Panc1 (cell line): ENCODE results near the gene SCN10A. TPM values are rescaled to one million over a fixed set of nuclear protein-coding genes. Genes with fewer than 3 reads are reported as not detected.

Source experiments
- ATAC-seq: fragments of 200-7000 bp; cut with Tn5 transposase; 2 replicates; pipeline ENCODE4 v1.9.1; 2020; ENCODE audit warnings: mild to moderate bottlenecking, moderate library complexity
- BruUV-seq: library from RNA; stranded (reverse); fragments of 400-500 nt; replicated peaks from 2 replicates; lab custom pipeline; 2021; lab: Mats Ljungman, UMichigan
- CTCF ChIA-PET: fragments of 300-600 bp; sonication (Branson Sonifier 250); formaldehyde crosslinking; loops from one replicate; lab custom pipeline; 2022; ENCODE audit warnings: antibody characterized with exemption; lab: Charles Lee
- POLR2A ChIA-PET: fragments of 300-600 bp; sonication (Branson Sonifier 250); formaldehyde crosslinking; loops from one replicate; lab custom pipeline; 2022; ENCODE audit warnings: antibody characterized with exemption; lab: Charles Lee
- DNase-seq: peaks from one replicate; pipeline ENCODE4 v3.0.0-alpha.2; 2010; ENCODE audit warnings: low read depth, low spot score
- H3K27ac ChIP-seq: 2 replicates; pipeline ENCODE4 v1.5.1; 2011; ENCODE audit warnings: mild to moderate bottlenecking, low read length, inconsistent platforms
- H3K27me3 ChIP-seq: fragments of 200-500 bp; sonication (Bioruptor generic); 2 replicates; pipeline ENCODE4 v1.6.0; 2014; ENCODE audit warnings: low read length, inconsistent platforms; ENCODE audit not compliant: control insufficient read depth, insufficient read depth
- H3K36me3 ChIP-seq: fragments of 200-500 bp; sonication (Bioruptor generic); 2 replicates; pipeline ENCODE4 v1.5.1; 2014; ENCODE audit warnings: inconsistent platforms, mild to moderate bottlenecking, low read length, moderate library complexity; ENCODE audit not compliant: control insufficient read depth, insufficient read depth
- H3K4me1 ChIP-seq: 2 replicates; pipeline ENCODE4 v1.5.1; 2011; ENCODE audit warnings: inconsistent platforms, mild to moderate bottlenecking, low read length, moderate library complexity; ENCODE audit not compliant: control insufficient read depth, insufficient read depth
- H3K4me3 ChIP-seq, 2 experiments: 2 replicates each; pipeline ENCODE4 v1.5.1; 2011 to 2012; ENCODE audit warnings: low read depth in 2 of 2, low read length in 2 of 2, mild to moderate bottlenecking in 2 of 2, inconsistent platforms in 1 of 2, moderate library complexity in 1 of 2
- H3K9me3 ChIP-seq: fragments of 200-500 bp; sonication (Bioruptor generic); 2 replicates; pipeline ENCODE4 v1.5.1; 2014; ENCODE audit warnings: low read depth, mild to moderate bottlenecking, inconsistent platforms, low read length, moderate library complexity; ENCODE audit not compliant: control insufficient read depth, insufficient read depth
- CTCF ChIP-seq: fragments of 450-650 bp; IDR thresholded peaks from 2 replicates; pipeline ENCODE4 v1.5.1; 2017; ENCODE audit warnings: mild to moderate bottlenecking
- POLR2AphosphoS5 ChIP-seq: IDR thresholded peaks from 2 replicates; pipeline ENCODE4 v1.6.1; 2012; ENCODE audit warnings: mild to moderate bottlenecking, low read depth, low read length, moderate library complexity
- REST ChIP-seq, 2 experiments: IDR thresholded peaks; 2 replicates each; pipeline ENCODE4 v1.6.1; 2011 to 2012; ENCODE audit warnings: low read depth in 2 of 2, control low read depth in 1 of 2, low read length in 1 of 2, mild to moderate bottlenecking in 1 of 2, moderate library complexity in 1 of 2; ENCODE audit not compliant: insufficient read depth in 1 of 2
- SIN3A ChIP-seq: IDR thresholded peaks from 2 replicates; pipeline ENCODE4 v1.6.1; 2012; ENCODE audit warnings: low read depth, mild to moderate bottlenecking, low read length, moderate library complexity, borderline replicate concordance; ENCODE audit not compliant: insufficient read depth
- TCF7L2 ChIP-seq: IDR thresholded peaks from 2 replicates; pipeline ENCODE4 v1.6.1; 2011; ENCODE audit warnings: mild to moderate bottlenecking, low read depth, low read length, inconsistent platforms
- in situ Hi-C: cut with HindIII; loops from 2 replicates; pipeline ENCODE4 v1.10.0; 2016; ENCODE audit warnings: low sequenced_read_pairs, low pct_unique_long_range_greater_than_20kb
- intact Hi-C: fragments of 100-400 bp; cut with micrococcal nuclease; formaldehyde crosslinking; loops from one replicate; pipeline ENCODE4 v1.10.0; 2022; ENCODE audit not compliant: unreplicated experiment
- total RNA-seq: library from RNA; stranded (reverse); gene quantifications from one replicate; pipeline ENCODE4 v1.2.1, GENCODE V29; 2021; ENCODE audit not compliant: unreplicated experiment

The SCN10A gene
- total RNA-seq, 1 experiment from 2014 or later, result not detected

GRCh38 chr3:38684546-38684945, 131.5 kb downstream of the SCN10A start:
- Histone ChIP-seq H3K27ac (no peak overlapping the region), H3K4me3 (no peak overlapping the region), H3K9me3 (no peaks in the 10 kb centered on the region), H3K36me3 (no peaks in the 10 kb centered on the region), H3K27me3 (no peaks in the 10 kb centered on the region; the same call in 1 of the 2 replicates), H3K4me1 (no peaks in the 10 kb centered on the region)
- no TSS peak for BruUV-seq
- ATAC-seq, result no peak
- no peak for DNase-seq
- ChIA-PET POLR2A (no interaction called here), CTCF (no interaction called here)
- no peak for TF ChIP-seq REST (IDR thresholded peaks at IDR 0.05; ENCODE audit: insufficient read depth in 1 of 2, low read depth in 2 of 2, low read length in 1 of 2)
- no peak for TF ChIP-seq SIN3A
- no peak for TF ChIP-seq CTCF
- TF ChIP-seq POLR2AphosphoS5, result no peak
- no peak for TF ChIP-seq TCF7L2
- intact Hi-C loops (no loop called here), in situ Hi-C loops (no loop called here)

GRCh38 chr3:38669668-38670067, 146.3 kb downstream of the SCN10A start:
- DNase-seq (no peak), ATAC-seq (no peak)
- intact Hi-C loops, result no loop called here
- in situ Hi-C loops, result loop anchor here (25.0 kb wide), 1 partner anchor 157 kb away; no protein-coding TSS in a partner anchor
- BruUV-seq, result no TSS peak
- Histone ChIP-seq H3K27ac (no peak overlapping the region), H3K27me3 (peaks cover 2% of the 10 kb centered on the region; the same call in 1 of the 2 replicates), H3K4me1 (no peaks in the 10 kb centered on the region), H3K4me3 (no peak overlapping the region), H3K36me3 (no peaks in the 10 kb centered on the region), H3K9me3 (no peaks in the 10 kb centered on the region)
- no peak for TF ChIP-seq SIN3A
- TF ChIP-seq POLR2AphosphoS5, result no peak
- TF ChIP-seq TCF7L2, result no peak
- no peak for TF ChIP-seq REST (IDR thresholded peaks at IDR 0.05; ENCODE audit: insufficient read depth in 1 of 2, low read depth in 2 of 2, low read length in 1 of 2)
- TF ChIP-seq CTCF, result no peak
- ChIA-PET POLR2A (no interaction called here), CTCF (no interaction called here)
